HG03175 (cell line): ENCODE measurements around the gene UBR2.
A peak's percentile ranks its signal among the peaks of the same experiment; 100 is the strongest.

Experiments used
- ATAC-seq: cut with Tn5 transposase; IDR thresholded peaks from one replicate; pipeline ENCODE4 v1.9.1; 2021; ENCODE audit warnings: mild to moderate bottlenecking, moderate library complexity; ENCODE audit not compliant: unreplicated experiment

UBR2 gene

GRCh38 chr6:42563697-42564505, at the start of gene UBR2:
Gene UBR2, plus strand, starts transcription at chr6:42564029. Its CDS starts 291 bp downstream, at chr6:42564320.
- peak; percentile 98 for ATAC-seq

- no peak for ATAC-seq
These were observed 49.1 kb upstream of the UBR2 start for GRCh38 chr6:42514745-42515144.

- no peak for ATAC-seq
These were observed 44.0 kb upstream of the UBR2 start for GRCh38 chr6:42519779-42520178.

GRCh38 chr6:42520786-42521607, 42.8 kb upstream of the UBR2 start:
- peak; percentile 43 for ATAC-seq

- ATAC-seq, result no peak
These were observed 41.8 kb upstream of the UBR2 start for GRCh38 chr6:42522036-42522435.

- no peak for ATAC-seq
These were observed 40.7 kb upstream of the UBR2 start for GRCh38 chr6:42522942-42523814.

- ATAC-seq, result no peak
These were observed 38.6 kb upstream of the UBR2 start for GRCh38 chr6:42525206-42525605.

GRCh38 chr6:42526616-42527015, 37.2 kb upstream of the UBR2 start:
- ATAC-seq, result no peak

- no peak for ATAC-seq
These were observed 36.6 kb upstream of the UBR2 start for GRCh38 chr6:42527204-42527603.

- ATAC-seq, result no peak
These were observed 33.5 kb upstream of the UBR2 start for GRCh38 chr6:42530296-42530695.

- no peak for ATAC-seq
These were observed 33.1 kb upstream of the UBR2 start for GRCh38 chr6:42530751-42531150.

- ATAC-seq, result no peak
These were observed 31.7 kb upstream of the UBR2 start for GRCh38 chr6:42532038-42532669.

- ATAC-seq, result no peak
These were observed 30.0 kb upstream of the UBR2 start for GRCh38 chr6:42533794-42534193.

- no peak for ATAC-seq
These were observed 26.3 kb upstream of the UBR2 start for GRCh38 chr6:42537536-42537935.

- ATAC-seq, result no peak
These were observed 24.7 kb upstream of the UBR2 start for GRCh38 chr6:42539135-42539534.

- ATAC-seq, result no peak
These were observed 18.5 kb upstream of the UBR2 start for GRCh38 chr6:42545226-42545773.

GRCh38 chr6:42547407-42548329, 16.2 kb upstream of the UBR2 start:
- peak; percentile 89 for ATAC-seq

GRCh38 chr6:42550277-42550676, 13.6 kb upstream of the UBR2 start:
- ATAC-seq, result no peak

GRCh38 chr6:42551217-42551616, 12.6 kb upstream of the UBR2 start:
- ATAC-seq, result no peak
